Esophagus squamous epithelium (tissue), 4 donors: ENCODE measurements around the gene SLC1A7.

Source experiments
- POLR2A ChIP-seq, 4 donors: fragments of 450-650 bp; IDR thresholded peaks; one replicate each; pipeline ENCODE4 v1.6.1; 2017; ENCODE audit warnings: antibody characterized with exemption in 4 of 4, mild to moderate bottlenecking in 4 of 4, moderate library complexity in 3 of 4
- TF ChIP-seq, protein P1 (sequence below), 6 experiments: fragments of 450-650 bp in 4 of 6; fragments of 200-600 bp in 2 of 6; sonication (generic) in 2 of 6; IDR thresholded peaks; one replicate each; pipeline ENCODE4 v1.5.1; 2016 to 2019; ENCODE audit warnings: antibody characterized with exemption in 6 of 6, mild to moderate bottlenecking in 4 of 6, moderate library complexity in 4 of 6

DNA sequence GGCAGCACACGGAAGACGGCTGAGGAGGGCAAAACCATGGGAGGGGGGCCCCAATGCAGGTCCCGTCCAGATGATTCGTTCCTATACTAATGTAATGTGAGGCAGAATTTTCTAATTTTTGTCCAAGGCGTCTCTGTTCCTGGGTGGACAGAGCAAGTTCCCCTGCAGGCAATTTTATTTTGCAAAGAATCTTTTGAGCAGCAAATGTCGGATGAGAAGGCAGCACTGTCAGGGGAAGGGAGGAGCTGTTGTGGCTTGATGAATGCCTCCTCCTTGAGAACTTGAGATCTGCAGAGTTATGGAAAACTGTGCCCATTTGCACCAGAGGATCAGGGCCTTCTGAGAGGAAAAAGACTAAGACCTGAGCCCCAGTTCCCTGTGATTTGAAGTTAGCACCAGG lies 17.3 kb downstream of the SLC1A7 start:
- TF ChIP-seq, protein P1, sequence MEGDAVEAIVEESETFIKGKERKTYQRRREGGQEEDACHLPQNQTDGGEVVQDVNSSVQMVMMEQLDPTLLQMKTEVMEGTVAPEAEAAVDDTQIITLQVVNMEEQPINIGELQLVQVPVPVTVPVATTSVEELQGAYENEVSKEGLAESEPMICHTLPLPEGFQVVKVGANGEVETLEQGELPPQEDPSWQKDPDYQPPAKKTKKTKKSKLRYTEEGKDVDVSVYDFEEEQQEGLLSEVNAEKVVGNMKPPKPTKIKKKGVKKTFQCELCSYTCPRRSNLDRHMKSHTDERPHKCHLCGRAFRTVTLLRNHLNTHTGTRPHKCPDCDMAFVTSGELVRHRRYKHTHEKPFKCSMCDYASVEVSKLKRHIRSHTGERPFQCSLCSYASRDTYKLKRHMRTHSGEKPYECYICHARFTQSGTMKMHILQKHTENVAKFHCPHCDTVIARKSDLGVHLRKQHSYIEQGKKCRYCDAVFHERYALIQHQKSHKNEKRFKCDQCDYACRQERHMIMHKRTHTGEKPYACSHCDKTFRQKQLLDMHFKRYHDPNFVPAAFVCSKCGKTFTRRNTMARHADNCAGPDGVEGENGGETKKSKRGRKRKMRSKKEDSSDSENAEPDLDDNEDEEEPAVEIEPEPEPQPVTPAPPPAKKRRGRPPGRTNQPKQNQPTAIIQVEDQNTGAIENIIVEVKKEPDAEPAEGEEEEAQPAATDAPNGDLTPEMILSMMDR (IDR thresholded peaks at IDR 0.05) = no peak
- TF ChIP-seq POLR2A (IDR thresholded peaks at IDR 0.05) = no peak
